IMR-90 (cell line): ENCODE data around the gene HPGDS.

Experiments used
- BHLHE40 ChIP-seq: fragments of 150-350 bp; IDR thresholded peaks from 2 replicates; pipeline ENCODE4 v1.6.1; 2016; ENCODE audit warnings: mild to moderate bottlenecking, low read depth, low read length
- CEBPB ChIP-seq: IDR thresholded peaks from 2 replicates; pipeline ENCODE4 v1.6.1; 2012; ENCODE audit warnings: low read depth, low read length, improper control_type of control experiment
- ELK1 ChIP-seq: fragments of 150-350 bp; IDR thresholded peaks from 2 replicates; pipeline ENCODE4 v1.6.1; 2016; ENCODE audit warnings: low read depth, mild to moderate bottlenecking, low read length, moderate library complexity, borderline replicate concordance
- FOS ChIP-seq: fragments of 150-350 bp; IDR thresholded peaks from 2 replicates; pipeline ENCODE4 v1.6.1; 2016; ENCODE audit warnings: low read depth, low read length
- MAZ ChIP-seq: IDR thresholded peaks from 2 replicates; pipeline ENCODE4 v1.6.1; 2012; ENCODE audit warnings: low read depth, mild to moderate bottlenecking, low read length, improper control_type of control experiment, moderate library complexity, borderline replicate concordance
- NFE2L2 ChIP-seq: fragments of 150-350 bp; IDR thresholded peaks from 2 replicates; pipeline ENCODE4 v1.6.1; 2016; ENCODE audit warnings: low read depth, mild to moderate bottlenecking, low read length
- POLR2A ChIP-seq: IDR thresholded peaks from 2 replicates; pipeline ENCODE4 v1.6.1; 2012; ENCODE audit warnings: mild to moderate bottlenecking, low read depth, low read length
- RAD21 ChIP-seq: IDR thresholded peaks from 2 replicates; pipeline ENCODE4 v1.6.1; 2012; ENCODE audit warnings: low read length, improper control_type of control experiment
- RFX5 ChIP-seq: IDR thresholded peaks from 2 replicates; pipeline ENCODE4 v1.8.0; 2012; ENCODE audit warnings: low read depth, mild to moderate bottlenecking, low read length, moderate library complexity
- SMC3 ChIP-seq: fragments of 150-350 bp; IDR thresholded peaks from 2 replicates; pipeline ENCODE4 v1.6.1; 2016; ENCODE audit warnings: low read depth, mild to moderate bottlenecking, antibody characterized with exemption, low read length, moderate library complexity
- USF2 ChIP-seq: fragments of 150-350 bp; IDR thresholded peaks from 2 replicates; pipeline ENCODE4 v1.6.1; 2017; ENCODE audit warnings: mild to moderate bottlenecking, antibody characterized with exemption, low read length, low read depth
- TF ChIP-seq, protein P1 (sequence below): conservative IDR thresholded peaks from 2 replicates; pipeline ENCODE4 v1.5.1; 2012; ENCODE audit warnings: mild to moderate bottlenecking, low read depth, low read length, improper control_type of control experiment

- TF ChIP-seq BHLHE40 (no peak), RAD21 (no peak), POLR2A (no peak), RFX5 (no peak), MAZ (no peak), FOS (no peak), CEBPB (no peak), SMC3 (no peak), USF2 (no peak), ELK1 (no peak), NFE2L2 (no peak)
- TF ChIP-seq, protein P1, sequence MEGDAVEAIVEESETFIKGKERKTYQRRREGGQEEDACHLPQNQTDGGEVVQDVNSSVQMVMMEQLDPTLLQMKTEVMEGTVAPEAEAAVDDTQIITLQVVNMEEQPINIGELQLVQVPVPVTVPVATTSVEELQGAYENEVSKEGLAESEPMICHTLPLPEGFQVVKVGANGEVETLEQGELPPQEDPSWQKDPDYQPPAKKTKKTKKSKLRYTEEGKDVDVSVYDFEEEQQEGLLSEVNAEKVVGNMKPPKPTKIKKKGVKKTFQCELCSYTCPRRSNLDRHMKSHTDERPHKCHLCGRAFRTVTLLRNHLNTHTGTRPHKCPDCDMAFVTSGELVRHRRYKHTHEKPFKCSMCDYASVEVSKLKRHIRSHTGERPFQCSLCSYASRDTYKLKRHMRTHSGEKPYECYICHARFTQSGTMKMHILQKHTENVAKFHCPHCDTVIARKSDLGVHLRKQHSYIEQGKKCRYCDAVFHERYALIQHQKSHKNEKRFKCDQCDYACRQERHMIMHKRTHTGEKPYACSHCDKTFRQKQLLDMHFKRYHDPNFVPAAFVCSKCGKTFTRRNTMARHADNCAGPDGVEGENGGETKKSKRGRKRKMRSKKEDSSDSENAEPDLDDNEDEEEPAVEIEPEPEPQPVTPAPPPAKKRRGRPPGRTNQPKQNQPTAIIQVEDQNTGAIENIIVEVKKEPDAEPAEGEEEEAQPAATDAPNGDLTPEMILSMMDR, result no peak
Measured at GRCh38 chr4:94378047-94378446, 35.4 kb upstream of the HPGDS start.
